Right renal cortex interstitium (tissue), 3 donors: ENCODE results near the gene CCDC88C. TPM values are rescaled to one million over a fixed set of nuclear protein-coding genes. Genes with fewer than 3 reads are reported as not detected.

Experiments
- DNase-seq, 3 donors: peaks; one replicate each; pipeline ENCODE4 v3.0.0-alpha.2; 2013; ENCODE audit warnings: low read depth in 3 of 3, low spot score in 2 of 3
- polyA plus RNA-seq, 3 donors: library from polyadenylated mRNA; unstranded; fragments of 120-200 nt; gene quantifications; one replicate each; pipeline ENCODE4 v1.2.1, GENCODE V29; 2013; ENCODE audit not compliant: insufficient read length in 3 of 3

Gene CCDC88C
- polyA plus RNA-seq, 3 donors: 28.7 to 35.2 (median 31.2) TPM

- DNase-seq: no peak
Measured at GRCh38 chr14:91368776-91369416, 48.7 kb downstream of the CCDC88C start.

DNA sequence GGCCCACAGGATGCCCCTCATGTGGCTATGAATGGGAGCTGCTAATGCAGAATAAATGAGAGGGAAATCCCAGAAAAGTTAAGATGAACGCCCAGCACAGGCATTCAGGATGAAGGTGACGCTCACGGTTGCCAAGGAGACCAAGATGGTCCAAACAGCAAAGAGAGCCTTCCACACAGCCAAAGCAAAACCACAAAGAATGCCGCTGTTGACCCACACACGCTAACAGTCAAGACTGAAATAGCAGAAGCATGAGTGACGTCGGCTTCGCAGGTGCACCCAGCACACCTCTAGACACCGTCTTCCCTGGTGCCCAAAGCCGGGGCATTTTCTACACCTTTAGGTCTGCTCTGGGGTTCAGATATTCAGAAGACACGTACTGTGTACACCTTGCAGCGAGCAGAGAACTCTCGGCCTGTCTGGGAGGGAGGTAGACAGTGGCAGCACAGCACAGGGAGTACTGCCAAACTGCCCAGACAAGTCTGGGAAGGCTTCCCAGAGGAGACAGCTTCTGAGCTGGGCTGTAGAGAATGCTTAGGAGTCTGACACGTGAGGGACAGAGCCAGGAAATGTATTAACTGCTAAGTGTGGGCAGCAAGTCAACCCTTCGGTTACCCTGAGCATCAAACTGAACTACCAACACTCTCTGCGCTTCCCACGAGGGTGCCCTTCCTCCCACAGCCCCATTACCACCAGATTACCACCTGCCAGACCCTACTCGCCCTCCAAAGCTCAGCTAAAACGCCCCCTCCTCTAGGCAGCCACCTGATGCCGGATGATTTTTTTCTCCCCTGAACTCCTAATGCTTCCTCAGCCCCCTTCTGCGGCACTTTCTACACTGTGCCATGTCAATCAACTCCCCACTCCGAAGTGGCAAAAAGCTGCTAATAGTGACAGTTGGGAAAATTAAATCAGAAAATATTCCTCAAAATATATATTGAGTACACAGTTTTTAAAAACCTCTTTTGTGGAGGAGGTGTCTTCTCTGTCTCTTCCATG is 50.1 kb downstream of the CCDC88C start:
- DNase-seq: no peak

- no peak for DNase-seq
Measured at GRCh38 chr14:91366749-91367148, 50.9 kb downstream of the CCDC88C start.

DNA sequence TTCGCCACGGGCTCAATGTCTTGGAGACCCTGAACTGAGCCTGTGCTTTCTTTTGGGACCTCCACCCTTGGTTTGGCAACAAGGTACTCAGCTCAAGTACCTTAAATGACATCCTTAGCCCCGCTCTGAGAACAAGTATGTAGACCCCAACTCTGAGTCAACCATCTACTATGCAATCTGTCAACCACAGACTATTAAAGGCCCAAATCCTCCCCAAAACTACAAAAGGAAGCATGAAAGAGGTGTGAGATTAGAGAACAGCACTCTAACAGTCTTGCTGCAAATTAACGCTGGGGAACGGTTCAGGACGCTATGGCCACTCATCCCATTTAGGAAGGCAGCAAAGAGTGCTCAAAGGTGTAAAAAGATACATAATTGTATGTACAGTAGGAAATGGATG is 52.1 kb downstream of the CCDC88C start:
- DNase-seq: no peak

DNA sequence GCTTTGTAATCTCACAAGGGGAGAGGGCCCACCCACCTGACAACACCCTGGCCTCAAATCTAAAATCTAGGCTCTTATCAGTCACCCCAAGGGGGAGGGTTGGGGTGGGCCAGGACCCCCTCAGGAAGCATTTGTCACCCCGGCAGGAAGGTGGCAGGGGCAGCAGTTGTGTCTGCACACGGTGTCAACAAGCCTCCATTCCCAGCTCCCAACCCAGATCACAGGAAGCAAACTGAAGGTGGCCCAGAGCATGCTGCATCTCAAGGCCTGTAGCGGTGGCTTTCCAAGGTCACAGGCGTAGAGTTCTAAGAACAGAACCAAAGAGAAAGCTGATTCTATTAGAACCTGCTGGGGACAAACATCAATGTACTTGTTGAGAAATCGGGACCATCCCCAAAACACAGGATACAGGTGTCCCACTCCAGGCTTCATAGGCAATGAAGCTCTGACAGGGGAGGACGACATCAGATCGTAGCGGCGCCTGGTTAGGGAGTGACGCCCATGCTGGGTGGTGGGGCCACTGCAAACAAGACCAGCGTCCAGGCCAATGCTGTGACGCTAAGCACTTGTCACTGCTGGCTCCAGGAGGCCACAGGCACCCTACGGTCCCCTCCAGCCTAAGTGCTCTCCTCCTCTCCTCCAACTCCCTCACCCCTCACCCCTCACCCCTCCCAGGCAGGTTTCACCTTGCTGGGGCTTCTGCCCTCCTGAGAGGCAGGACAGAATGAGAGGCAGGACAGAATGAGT is 52.9 kb downstream of the CCDC88C start:
- DNase-seq: no peak

DNA sequence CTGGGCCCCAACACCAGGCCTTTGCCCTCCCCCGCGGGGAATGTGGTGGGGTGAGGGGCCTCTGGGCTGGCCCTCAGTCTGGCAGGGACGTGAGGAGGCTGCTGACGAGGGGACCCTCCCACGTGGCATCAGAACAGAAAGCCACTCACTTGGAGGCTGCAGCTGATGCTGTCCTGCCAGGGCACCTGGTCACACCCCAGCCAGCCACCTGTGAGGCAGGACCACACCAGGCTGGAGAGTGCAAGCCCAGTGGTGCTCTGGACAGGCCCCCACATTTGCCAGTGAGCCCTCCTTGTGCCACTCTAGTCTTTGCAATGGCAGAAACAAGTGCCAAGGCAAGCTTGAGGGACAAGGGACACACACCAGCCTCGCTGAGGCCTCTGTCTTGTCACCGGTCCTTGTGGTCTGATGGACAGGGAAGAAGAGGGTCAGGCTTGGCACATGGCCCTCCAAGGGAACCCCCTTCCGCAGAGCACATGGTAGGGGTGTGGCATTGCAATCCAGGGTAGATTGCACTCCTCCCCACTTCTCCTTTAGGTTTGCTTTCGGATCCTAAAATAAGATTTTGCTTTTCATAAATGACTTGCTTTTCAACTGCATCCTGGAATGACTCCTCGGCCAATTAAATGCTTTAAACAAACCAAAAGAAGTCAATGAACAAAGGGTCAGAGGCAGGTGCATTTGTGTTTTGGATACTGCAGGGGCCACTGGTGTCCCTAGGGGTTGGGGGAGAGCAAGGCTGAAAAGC is 53.7 kb downstream of the CCDC88C start:
- DNase-seq: no peak

GRCh38 chr14:91361233-91361811 is 56.3 kb downstream of the CCDC88C start:
- no peak for DNase-seq

DNA sequence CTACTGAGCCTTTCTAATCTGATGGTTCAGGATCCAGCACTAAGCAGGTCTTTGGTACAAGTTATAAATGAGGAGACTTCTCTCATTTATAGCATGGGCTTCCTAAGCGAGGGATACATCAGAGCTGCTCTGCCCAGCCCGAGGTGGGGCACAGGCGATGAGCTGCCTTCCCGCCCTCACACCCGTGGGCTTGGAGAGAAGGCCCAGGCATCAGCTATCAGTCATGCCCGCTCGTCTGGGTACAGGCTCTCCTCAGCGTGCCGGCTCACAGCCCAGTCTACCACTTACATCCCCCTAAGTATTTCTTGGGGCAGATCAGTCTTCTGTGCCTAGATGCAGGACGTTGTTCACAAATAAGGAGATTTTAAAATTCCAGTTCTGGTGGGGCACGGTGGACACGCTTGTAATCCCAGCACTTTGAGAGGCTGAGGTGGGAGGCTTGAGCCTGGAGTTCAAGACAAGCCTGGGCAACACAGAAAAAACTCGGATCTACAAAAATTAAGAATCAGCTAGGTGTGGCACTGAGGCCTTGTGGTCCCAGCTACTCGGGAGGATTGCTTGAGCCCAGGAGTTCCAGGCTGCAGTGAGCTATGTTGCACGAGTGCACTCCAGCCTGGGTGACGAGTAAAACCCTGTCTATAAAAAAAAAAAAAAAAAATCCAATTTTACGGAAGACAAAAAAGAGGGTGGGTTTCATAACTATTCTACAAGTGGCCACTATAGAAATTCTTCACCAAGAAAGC is 57.0 kb downstream of the CCDC88C start:
- no peak for DNase-seq

DNA sequence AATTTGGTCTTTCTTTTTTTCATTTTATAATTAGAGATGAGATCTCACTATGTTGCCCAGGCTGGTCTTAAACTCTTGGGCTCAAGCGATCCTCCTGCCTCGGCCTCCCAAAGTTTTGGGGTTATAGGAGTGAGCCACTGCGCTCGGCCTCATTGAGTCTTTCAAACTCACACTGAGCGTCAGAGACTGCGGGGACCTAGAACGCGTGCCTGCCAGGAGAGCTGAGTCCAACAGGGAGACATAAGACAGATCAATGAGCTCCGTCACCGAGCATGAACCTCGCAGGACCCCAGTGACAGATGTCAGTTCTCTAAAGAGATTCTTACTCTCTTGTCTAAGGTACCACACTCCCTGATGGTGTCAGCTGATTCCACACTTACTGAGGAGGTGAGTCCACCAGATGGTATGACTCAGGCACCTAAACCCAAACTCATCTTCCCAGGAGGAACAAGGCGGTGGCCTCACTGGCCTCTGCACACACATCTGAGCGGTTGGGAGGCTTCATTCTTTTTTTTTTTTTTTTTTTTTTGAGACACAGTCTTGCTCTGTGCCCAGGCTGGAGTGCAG is 58.9 kb downstream of the CCDC88C start:
- DNase-seq: no peak

DNA sequence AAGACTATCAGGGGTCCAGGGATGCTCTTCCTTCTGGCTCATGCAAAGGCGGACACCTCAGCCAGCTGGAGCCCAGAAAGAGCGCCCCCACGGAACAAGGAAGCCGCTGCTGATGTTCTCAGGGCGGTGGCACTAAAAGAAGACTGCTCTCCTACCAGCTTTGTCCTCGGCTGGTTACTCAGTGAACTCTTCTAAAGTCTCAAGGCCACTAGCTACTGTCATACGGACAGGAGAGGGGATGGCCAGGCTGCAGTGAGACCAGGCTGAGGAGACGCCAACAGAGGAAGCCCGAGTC is 59.6 kb downstream of the CCDC88C start:
- DNase-seq: no peak

GRCh38 chr14:91357272-91358024 is 60.2 kb downstream of the CCDC88C start:
- no peak for DNase-seq

DNA sequence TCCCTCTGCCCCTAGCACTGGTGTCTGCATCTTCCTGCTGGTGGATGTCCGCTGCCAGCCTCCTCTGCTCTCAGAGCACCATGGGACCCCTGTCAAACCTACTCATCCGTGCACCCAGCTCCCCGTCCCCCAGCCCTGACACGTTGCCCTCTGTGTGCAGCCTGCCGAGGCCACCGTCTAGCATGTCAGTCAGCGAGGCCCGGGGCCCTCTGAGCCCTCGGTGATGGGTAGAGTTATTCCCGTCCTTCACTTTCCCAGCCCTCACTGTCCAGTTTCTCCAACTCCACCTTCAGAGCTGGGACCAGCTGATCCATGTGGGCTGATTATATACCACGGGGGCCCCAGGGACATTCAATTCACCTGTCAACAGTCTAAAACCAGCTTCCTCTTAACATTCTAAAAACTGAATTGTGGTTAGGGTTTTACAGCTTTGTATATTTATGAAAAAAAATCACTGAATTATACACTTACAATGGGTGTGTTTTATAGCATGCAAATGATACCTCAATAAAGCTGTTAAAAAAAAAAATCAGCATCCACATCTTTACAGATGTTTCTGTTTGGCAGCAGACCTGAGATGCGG is 61.3 kb downstream of the CCDC88C start:
- DNase-seq: no peak

DNA sequence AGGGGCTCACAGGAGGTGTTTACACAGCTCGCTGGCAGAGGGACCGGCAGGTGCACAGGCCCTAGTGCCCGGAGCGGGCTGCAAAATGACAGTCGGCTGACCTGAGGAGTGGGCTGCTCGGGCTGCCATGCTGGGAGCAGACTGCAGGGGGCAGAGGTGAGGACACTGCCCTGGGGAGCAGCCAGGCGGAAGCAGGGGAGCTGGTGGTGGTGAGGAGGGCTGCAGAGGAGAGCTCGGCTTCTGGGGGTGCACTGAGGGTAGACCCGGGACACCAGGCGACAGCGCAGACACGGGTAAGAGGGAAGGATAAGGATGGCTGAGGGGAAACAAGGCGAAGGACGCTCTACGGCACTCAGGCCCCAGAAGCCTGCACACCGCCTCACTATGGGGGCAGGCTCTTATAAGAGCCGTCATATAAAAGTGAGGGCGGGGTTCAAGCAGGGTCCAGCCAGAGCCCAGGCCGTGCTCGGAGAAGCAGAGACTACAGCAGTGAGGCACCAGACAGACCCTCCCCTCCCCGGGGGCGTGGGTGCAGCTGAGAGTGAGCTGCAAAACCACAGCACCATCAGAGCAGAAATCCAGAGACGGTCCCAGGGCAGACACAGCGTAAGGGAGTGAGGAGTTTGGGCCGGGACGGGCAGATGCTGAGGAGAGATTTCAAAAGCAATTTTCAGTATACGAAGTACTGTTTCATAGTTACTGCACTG is 62.5 kb downstream of the CCDC88C start:
- no peak for DNase-seq

DNA sequence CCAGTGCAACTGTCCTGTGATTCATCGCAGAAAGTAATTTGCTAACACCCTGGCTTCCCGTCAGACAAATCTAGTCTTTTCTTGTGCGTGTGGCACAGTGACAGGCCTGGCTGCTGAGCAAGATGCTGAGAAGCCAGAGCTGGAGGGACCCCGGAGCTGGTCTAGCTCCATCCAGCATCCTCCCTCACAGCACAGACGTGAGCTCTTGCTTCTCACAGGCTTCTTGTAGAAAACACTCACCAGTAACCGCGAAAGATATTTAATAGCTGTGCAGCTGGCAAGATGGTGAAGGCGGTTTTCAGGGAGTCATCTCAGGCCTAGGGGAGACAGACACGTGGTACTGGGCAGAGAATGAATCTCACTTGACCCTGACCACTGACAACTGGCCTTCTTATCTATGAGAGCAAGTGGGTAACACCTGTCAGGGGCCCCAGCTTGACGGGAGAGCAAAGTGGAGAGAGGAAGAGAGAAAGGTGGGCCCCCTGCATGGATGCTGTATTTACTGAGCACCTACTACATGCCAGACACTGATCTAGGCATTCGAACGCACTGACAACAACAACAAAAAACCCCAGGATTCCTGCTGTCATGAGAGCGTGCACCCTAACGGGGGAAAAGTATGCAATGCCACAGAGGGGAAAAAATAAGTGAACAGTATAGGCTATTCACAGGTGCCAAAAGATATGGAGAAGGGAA is 63.3 kb downstream of the CCDC88C start:
- no peak for DNase-seq

- DNase-seq: no peak
Measured at GRCh38 chr14:91352728-91353692, 64.6 kb downstream of the CCDC88C start.

- DNase-seq: no peak
Measured at GRCh38 chr14:91352053-91352452, 65.6 kb downstream of the CCDC88C start.
